GM18907 (cell line): Measurements from ENCODE around the gene ASB11.

ENCODE experiments used
- ATAC-seq: cut with Tn5 transposase; IDR thresholded peaks from one replicate; pipeline ENCODE4 v1.9.1; 2021; ENCODE audit warnings: mild to moderate bottlenecking, moderate library complexity; ENCODE audit not compliant: unreplicated experiment

The ASB11 gene

DNA sequence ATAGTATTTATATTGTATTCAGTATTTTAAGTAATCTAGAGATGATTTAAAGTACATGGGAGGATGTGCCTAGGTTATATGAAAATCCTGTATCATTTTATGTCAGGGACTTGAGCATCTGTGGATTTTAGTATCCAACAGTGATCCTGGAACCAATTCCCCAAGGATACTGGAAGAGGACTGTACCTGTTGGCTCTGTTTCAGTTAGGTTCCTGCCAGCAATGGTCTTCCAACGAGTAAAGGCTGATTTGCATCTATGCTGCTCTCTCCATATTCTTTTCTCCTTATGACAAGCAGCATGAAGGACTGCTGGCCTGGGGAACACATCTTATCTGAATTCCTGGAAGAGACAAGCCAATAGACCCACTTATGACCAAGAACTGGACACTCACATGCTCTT lies 80.4 kb downstream of the ASB11 start:
- no peak for ATAC-seq

DNA sequence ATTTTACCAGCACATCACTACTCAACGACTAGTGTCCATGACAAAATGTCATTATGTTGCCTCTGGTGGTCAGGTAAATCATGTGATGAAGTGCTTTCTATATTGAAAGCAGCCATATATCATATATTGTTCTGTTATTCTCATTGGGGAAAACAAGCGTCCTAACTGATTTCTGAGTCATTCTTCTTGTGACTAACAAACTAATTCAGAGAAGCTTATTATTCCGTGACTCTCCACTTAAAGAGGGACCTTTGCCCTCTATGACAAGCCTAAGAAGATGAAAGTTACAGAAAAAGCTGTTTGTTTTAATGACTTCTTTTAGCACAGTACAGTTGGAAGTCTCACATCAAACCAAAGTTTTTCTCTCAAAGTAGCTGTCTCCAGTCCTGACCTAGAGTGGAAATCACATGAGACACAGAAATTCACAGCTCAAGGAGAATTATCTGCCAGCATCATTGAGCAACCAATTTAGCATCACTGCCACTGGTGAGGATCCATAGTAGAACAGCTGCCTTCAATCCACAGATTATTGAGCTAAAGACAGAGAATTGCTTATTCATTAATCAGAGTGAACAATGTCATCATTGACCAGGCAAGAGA lies 81.9 kb downstream of the ASB11 start:
- no peak for ATAC-seq
